Activated CD4-positive, CD25-positive, alpha-beta regulatory T cell treated with anti-CD3 and anti-CD28 coated beads, Interleukin-2, amount 50 U/mL, for 16 hours (primary cell): ENCODE data around the gene ABHD17A.
A peak's percentile ranks its signal among the peaks of the same experiment; 100 is the strongest.

Experiments used
- DNase-seq: peaks from one replicate; pipeline ENCODE4 v3.0.0-alpha.2; 2020; ENCODE audit warnings: low read depth, low spot score

Gene ABHD17A

GRCh38 chr19:1864480-1865171 lies 20.7 kb downstream of the ABHD17A start:
- DNase-seq: no peak

GRCh38 chr19:1863638-1864479 lies 21.4 kb downstream of the ABHD17A start:
- peak; percentile 87 for DNase-seq

GRCh38 chr19:1863328-1863637 lies 22.0 kb downstream of the ABHD17A start, which contains the start of gene KLF16:
Gene KLF16 (minus strand): TSS chr19:1863579. CDS start chr19:1863497, 82 bp downstream.
- no peak for DNase-seq

- DNase-seq: peak; percentile 26
Measured at GRCh38 chr19:1862424-1863327, 22.6 kb downstream of the ABHD17A start.

- DNase-seq: no peak
Measured at GRCh38 chr19:1862068-1862423, 23.2 kb downstream of the ABHD17A start.

GRCh38 chr19:1861599-1862031 lies 23.7 kb downstream of the ABHD17A start:
- DNase-seq: no peak

GRCh38 chr19:1860821-1861598 lies 24.3 kb downstream of the ABHD17A start:
- DNase-seq: no peak

GRCh38 chr19:1860042-1860775 lies 25.1 kb downstream of the ABHD17A start:
- DNase-seq: no peak

- no peak for DNase-seq
Measured at GRCh38 chr19:1859331-1859781, 25.9 kb downstream of the ABHD17A start.

- no peak for DNase-seq
Measured at GRCh38 chr19:1858412-1859081, 26.7 kb downstream of the ABHD17A start.

GRCh38 chr19:1857648-1858326 lies 27.5 kb downstream of the ABHD17A start:
- no peak for DNase-seq

GRCh38 chr19:1856698-1857603 lies 28.3 kb downstream of the ABHD17A start:
- DNase-seq: no peak

- no peak for DNase-seq
Measured at GRCh38 chr19:1856345-1856697, 29.0 kb downstream of the ABHD17A start.

- no peak for DNase-seq
Measured at GRCh38 chr19:1855828-1856255, 29.5 kb downstream of the ABHD17A start.

GRCh38 chr19:1855040-1855827 lies 30.1 kb downstream of the ABHD17A start:
- peak; percentile 71 for DNase-seq

GRCh38 chr19:1854542-1855039 lies 30.7 kb downstream of the ABHD17A start:
- no peak for DNase-seq

- no peak for DNase-seq
Measured at GRCh38 chr19:1854039-1854541, 31.2 kb downstream of the ABHD17A start.
